ENCODE measurements around the gene SOCS6.

DNA sequence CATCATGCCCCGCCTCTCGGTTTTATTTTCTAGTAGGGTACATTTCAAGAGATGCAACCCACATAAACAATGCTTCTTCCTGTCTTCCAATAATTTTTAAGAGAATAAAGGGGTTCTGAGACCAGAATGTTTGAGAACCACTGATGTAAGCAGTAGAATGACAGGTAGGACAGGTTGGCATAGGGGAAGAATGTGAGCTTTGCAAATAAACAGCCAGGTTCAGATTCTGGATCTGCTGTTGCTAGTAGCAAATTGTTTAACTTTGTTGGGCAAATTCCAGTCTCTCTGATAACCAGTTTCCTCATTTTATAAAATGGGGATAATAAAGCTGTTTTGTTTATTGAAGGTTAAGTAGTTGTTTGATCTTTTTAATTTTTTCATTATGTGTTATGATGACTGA lies 32.8 kb downstream of the SOCS6 start:
- TF ChIP-seq ZFP3 (CRISPR knock-in tag; IDR thresholded peaks at IDR 0.05) (no peak), ZNF8 (CRISPR knock-in tag; IDR thresholded peaks at IDR 0.05) (no peak)
- TF ChIP-seq, protein P1, sequence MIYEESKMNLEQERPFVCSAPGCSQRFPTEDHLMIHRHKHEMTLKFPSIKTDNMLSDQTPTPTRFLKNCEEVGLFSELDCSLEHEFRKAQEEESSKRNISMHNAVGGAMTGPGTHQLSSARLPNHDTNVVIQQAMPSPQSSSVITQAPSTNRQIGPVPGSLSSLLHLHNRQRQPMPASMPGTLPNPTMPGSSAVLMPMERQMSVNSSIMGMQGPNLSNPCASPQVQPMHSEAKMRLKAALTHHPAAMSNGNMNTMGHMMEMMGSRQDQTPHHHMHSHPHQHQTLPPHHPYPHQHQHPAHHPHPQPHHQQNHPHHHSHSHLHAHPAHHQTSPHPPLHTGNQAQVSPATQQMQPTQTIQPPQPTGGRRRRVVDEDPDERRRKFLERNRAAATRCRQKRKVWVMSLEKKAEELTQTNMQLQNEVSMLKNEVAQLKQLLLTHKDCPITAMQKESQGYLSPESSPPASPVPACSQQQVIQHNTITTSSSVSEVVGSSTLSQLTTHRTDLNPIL (CRISPR knock-in tag; IDR thresholded peaks at IDR 0.05; ENCODE audit: low read depth), result no peak

Measured in SK-N-SH treated with all-trans-retinoic acid at 6 μM for 48 hours (cell line).